Transverse colon (tissue), 3 donors: ENCODE data around the gene CPT1A.

Source experiments
- CTCF ChIP-seq, 5 experiments: fragments of 200-600 bp in 3 of 5; fragments of 450-650 bp in 2 of 5; sonication (generic) in 3 of 5; IDR thresholded peaks; 1 replicate in 2 of 5; 2 replicates in 3 of 5; pipeline ENCODE4 v1.5.1; 2016 to 2017; ENCODE audit warnings: antibody characterized with exemption in 5 of 5, inconsistent platforms in 3 of 5, mild to moderate bottlenecking in 2 of 5, moderate library complexity in 1 of 5
- POLR2A ChIP-seq: fragments of 450-650 bp; IDR thresholded peaks from one replicate; pipeline ENCODE4 v1.6.1; 2016; ENCODE audit warnings: antibody characterized with exemption, mild to moderate bottlenecking, moderate library complexity

GRCh38 chr11:68721075-68721474, 120.6 kb downstream of the CPT1A start:
- TF ChIP-seq CTCF (IDR thresholded peaks at IDR 0.05) (no peak), POLR2A (no peak)
